Measurements from ENCODE around the gene ERGIC3. TPM values are rescaled to one million over a fixed set of nuclear protein-coding genes. Genes with fewer than 3 reads are reported as not detected.
A peak's percentile ranks its signal among the peaks of the same experiment; 100 is the strongest.

ERGIC3 gene
- total and polyA plus RNA-seq, 2 of the 13 experiments (the other 11 are each of a cell fraction or from before 2014, with no cell fraction given) = 407 to 670 TPM

DNA sequence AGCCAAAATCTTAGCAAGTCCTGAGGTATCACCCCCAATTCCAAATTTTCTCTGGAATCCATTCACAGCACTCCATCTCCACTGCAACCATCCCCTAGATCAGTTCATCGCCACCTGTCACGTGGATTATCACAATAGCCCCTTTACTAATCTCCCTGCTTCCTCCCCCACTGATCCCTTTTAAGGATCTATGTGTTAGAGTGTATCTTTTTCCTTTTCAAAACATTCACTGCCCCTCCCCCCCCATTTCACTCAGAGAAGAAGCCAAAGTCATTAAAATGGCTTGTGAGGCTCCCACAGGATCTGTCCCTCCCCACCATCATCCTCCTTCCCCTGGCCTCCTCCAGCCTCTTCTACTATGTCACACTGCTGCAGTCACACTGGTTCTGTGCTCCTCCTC lies 55.3 kb downstream of the ERGIC3 start:
- Histone ChIP-seq H3K79me2 (ENCODE audit: insufficient read depth, low read length) (no peaks in the 10 kb centered on the region), H3K9ac (ENCODE audit: insufficient read depth, low read depth, low read length) (no peak overlapping the region), H3K4me1 (ENCODE audit: insufficient read depth, low read length) (peaks cover 16% of the 10 kb centered on the region; the same call in 1 of the 2 replicates), H3K36me3 (replicated peaks in 1 of 2; ENCODE audit: control insufficient read depth in 1 of 2, insufficient read depth in 2 of 2, low read length in 2 of 2) (no peaks in the 10 kb centered on the region), H3K9me3 (ENCODE audit: low read length) (no peaks in the 10 kb centered on the region), H3K4me2 (ENCODE audit: low read depth, low read length) (no peak overlapping the region), H3K27me3 (ENCODE audit: control insufficient read depth in 1 of 2, insufficient read depth in 2 of 2, low read length in 2 of 2) (peaks cover 3 to 34% of the 10 kb centered on the region in 2 experiments; a peak in 4 of 5 replicates), H3K27ac (ENCODE audit: extremely low read length, insufficient read depth, low read length) (no peak overlapping the region), H2AFZ (ENCODE audit: low read length) (no peak overlapping the region), H3K4me3 (replicated peaks in 1 of 3; ENCODE audit: insufficient read depth in 1 of 3, low read depth in 2 of 3, low read length in 3 of 3) (no peak overlapping the region), H4K20me1 (ENCODE audit: insufficient read depth, low read length) (no peaks in the 10 kb centered on the region)
- WGBS (ENCODE audit: low lambda C conversion rate) = 53% methylated on average over 2 of the region's 2 CpGs
- no peak for TF ChIP-seq ZNF124 (CRISPR knock-in tag; IDR thresholded peaks at IDR 0.05)
- 0 out of 2 replicates have a peak, but pooled peaks have one; percentile 37 for TF ChIP-seq ZNF75D (CRISPR knock-in tag; IDR thresholded peaks at IDR 0.05; ENCODE audit: borderline replicate concordance)
- TF ChIP-seq SIN3B (IDR thresholded peaks at IDR 0.05; ENCODE audit: low read length) = no peak
- no peak for DNase-seq (ENCODE audit: low spot score)
- ChIA-PET POLR2A (no interaction called here), CTCF (ENCODE audit: low intra/inter-chr PET ratio, low total read pairs) (no interaction called here)
- in situ Hi-C loops (cut with HindIII; ENCODE audit: extremely low pct_ligation_motif_present, low pct_unique_long_range_greater_than_20kb) = no loop called here
- BruUV-seq (replicated peaks) = no TSS peak
- no peak for FAIRE-seq
- intact Hi-C loops (cut with micrococcal nuclease; ENCODE audit: unreplicated experiment) = no loop called here
- ATAC-seq = no peak

GRCh38 chr20:35598476-35598875 lies 56.6 kb downstream of the ERGIC3 start:
- H3K79me2 ChIP-seq (ENCODE audit: insufficient read depth, low read length) = no peaks in the 10 kb centered on the region
- no peak overlapping the region for H3K4me2 ChIP-seq (ENCODE audit: low read depth, low read length)
- no TSS peak for BruUV-seq (replicated peaks)
- intact Hi-C loops (cut with micrococcal nuclease; ENCODE audit: unreplicated experiment) = no loop called here
- H4K20me1 ChIP-seq (ENCODE audit: insufficient read depth, low read length) = no peaks in the 10 kb centered on the region
- no peak overlapping the region for H2AFZ ChIP-seq (ENCODE audit: low read length)
- ChIA-PET CTCF (ENCODE audit: low intra/inter-chr PET ratio, low total read pairs) (no interaction called here), POLR2A (interaction anchor here (0.6 kb wide), 1 partner anchor 21 kb away, joined by 3 read pairs; no protein-coding TSS in a partner anchor)
- no peak overlapping the region for H3K4me3 ChIP-seq (replicated peaks in 1 of 3; ENCODE audit: insufficient read depth in 1 of 3, low read depth in 2 of 3, low read length in 3 of 3)
- H3K4me1 ChIP-seq (ENCODE audit: insufficient read depth, low read length) = peaks cover 16% of the 10 kb centered on the region; the same call in 1 of the 2 replicates
- WGBS (ENCODE audit: low lambda C conversion rate) = 56% methylated on average over 7 of the region's 7 CpGs
- no peak overlapping the region for H3K27ac ChIP-seq (ENCODE audit: extremely low read length, insufficient read depth, low read length)
- H3K27me3 ChIP-seq (ENCODE audit: control insufficient read depth in 1 of 2, insufficient read depth in 2 of 2, low read length in 2 of 2) = peaks cover 3 to 30% of the 10 kb centered on the region in 2 experiments; a peak in 4 of 5 replicates
- DNase-seq (ENCODE audit: low spot score) (no peak), FAIRE-seq (no peak), ATAC-seq (no peak)
- no peaks in the 10 kb centered on the region for H3K9me3 ChIP-seq (ENCODE audit: low read length)
- H3K36me3 ChIP-seq (replicated peaks in 1 of 2; ENCODE audit: control insufficient read depth in 1 of 2, insufficient read depth in 2 of 2, low read length in 2 of 2) = no peaks in the 10 kb centered on the region
- no peak overlapping the region for H3K9ac ChIP-seq (ENCODE audit: insufficient read depth, low read depth, low read length)
- in situ Hi-C loops (cut with HindIII; ENCODE audit: extremely low pct_ligation_motif_present, low pct_unique_long_range_greater_than_20kb) = no loop called here
- no peak for TF ChIP-seq ZBTB46 (CRISPR knock-in tag; IDR thresholded peaks at IDR 0.05; ENCODE audit: borderline replicate concordance)
- no peak for TF ChIP-seq ZNF75D (CRISPR knock-in tag; IDR thresholded peaks at IDR 0.05; ENCODE audit: borderline replicate concordance)
- no peak for TF ChIP-seq ZNF724P (CRISPR knock-in tag; IDR thresholded peaks at IDR 0.05; ENCODE audit: borderline replicate concordance)
- TF ChIP-seq UBTF (CRISPR knock-in tag; IDR thresholded peaks at IDR 0.05) = no peak
- no peak for TF ChIP-seq ZNF180 (CRISPR knock-in tag; IDR thresholded peaks at IDR 0.05; ENCODE audit: borderline replicate concordance, low read depth)
- TF ChIP-seq POLR2A (IDR thresholded peaks at IDR 0.05; ENCODE audit: insufficient read depth in 1 of 2, low read depth in 2 of 2, low read length in 2 of 2) = no peak
- TF ChIP-seq, protein P1, sequence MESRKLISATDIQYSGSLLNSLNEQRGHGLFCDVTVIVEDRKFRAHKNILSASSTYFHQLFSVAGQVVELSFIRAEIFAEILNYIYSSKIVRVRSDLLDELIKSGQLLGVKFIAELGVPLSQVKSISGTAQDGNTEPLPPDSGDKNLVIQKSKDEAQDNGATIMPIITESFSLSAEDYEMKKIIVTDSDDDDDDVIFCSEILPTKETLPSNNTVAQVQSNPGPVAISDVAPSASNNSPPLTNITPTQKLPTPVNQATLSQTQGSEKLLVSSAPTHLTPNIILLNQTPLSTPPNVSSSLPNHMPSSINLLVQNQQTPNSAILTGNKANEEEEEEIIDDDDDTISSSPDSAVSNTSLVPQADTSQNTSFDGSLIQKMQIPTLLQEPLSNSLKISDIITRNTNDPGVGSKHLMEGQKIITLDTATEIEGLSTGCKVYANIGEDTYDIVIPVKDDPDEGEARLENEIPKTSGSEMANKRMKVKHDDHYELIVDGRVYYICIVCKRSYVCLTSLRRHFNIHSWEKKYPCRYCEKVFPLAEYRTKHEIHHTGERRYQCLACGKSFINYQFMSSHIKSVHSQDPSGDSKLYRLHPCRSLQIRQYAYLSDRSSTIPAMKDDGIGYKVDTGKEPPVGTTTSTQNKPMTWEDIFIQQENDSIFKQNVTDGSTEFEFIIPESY (CRISPR knock-in tag; IDR thresholded peaks at IDR 0.05) = no peak
- no peak for TF ChIP-seq NPAS2 (CRISPR knock-in tag; IDR thresholded peaks at IDR 0.05; ENCODE audit: borderline replicate concordance)
